ENCODE data around the gene RAD9B. TPM values are rescaled to one million over a fixed set of nuclear protein-coding genes. Genes with fewer than 3 reads are reported as not detected.
"Not testable (repeated sequence)": the region's sequence is repeated elsewhere in the genome, so short reads cannot be mapped to it uniquely, and the experiment has no call there.

RAD9B gene
- polyA plus RNA-seq, 4 donors: 1.1 to 1.3 (median 1.2) TPM

GRCh38 chr12:110520876-110521712, 19.0 kb downstream of the RAD9B start:
- DNase-seq (ENCODE audit: low read depth in 4 of 4, low spot score in 3 of 4): not testable (repeated sequence)

- no peak for DNase-seq (ENCODE audit: low read depth in 4 of 4, low spot score in 3 of 4)
Observed at GRCh38 chr12:110528277-110528839, 26.2 kb downstream of the RAD9B start.

GRCh38 chr12:110530511-110530910, 28.4 kb downstream of the RAD9B start:
- no peak for DNase-seq (ENCODE audit: low read depth in 4 of 4, low spot score in 3 of 4)

GRCh38 chr12:110531741-110532333, 29.7 kb downstream of the RAD9B start:
- no peak for DNase-seq (ENCODE audit: low read depth in 4 of 4, low spot score in 3 of 4)

- DNase-seq (ENCODE audit: low read depth in 4 of 4, low spot score in 3 of 4): no peak
Observed at GRCh38 chr12:110532644-110533043, 30.5 kb downstream of the RAD9B start.

- no peak for DNase-seq (ENCODE audit: low read depth in 4 of 4, low spot score in 3 of 4)
Observed at GRCh38 chr12:110533607-110534006, 31.5 kb downstream of the RAD9B start.

- no peak for DNase-seq (ENCODE audit: low read depth in 4 of 4, low spot score in 3 of 4)
Observed at GRCh38 chr12:110534811-110535210, 32.7 kb downstream of the RAD9B start.

- DNase-seq (ENCODE audit: low read depth in 4 of 4, low spot score in 3 of 4): no peak
Observed at GRCh38 chr12:110536834-110537604, 34.9 kb downstream of the RAD9B start.

GRCh38 chr12:110537605-110538409, 35.7 kb downstream of the RAD9B start:
- no peak for DNase-seq (ENCODE audit: low read depth in 4 of 4, low spot score in 3 of 4)

- DNase-seq (ENCODE audit: low read depth in 4 of 4, low spot score in 3 of 4): no peak
Observed at GRCh38 chr12:110538869-110539622, 36.9 kb downstream of the RAD9B start.

- DNase-seq (ENCODE audit: low read depth in 4 of 4, low spot score in 3 of 4): no peak
Observed at GRCh38 chr12:110540048-110540447, 37.9 kb downstream of the RAD9B start.

GRCh38 chr12:110543252-110543959, 41.3 kb downstream of the RAD9B start:
- peak; percentile 23 to 61 (median 44) for DNase-seq (ENCODE audit: low read depth in 4 of 4, low spot score in 3 of 4)

- DNase-seq (ENCODE audit: low read depth in 4 of 4, low spot score in 3 of 4): no peak
Observed at GRCh38 chr12:110543965-110544364, 41.8 kb downstream of the RAD9B start.

- DNase-seq (ENCODE audit: low read depth in 4 of 4, low spot score in 3 of 4): not testable (repeated sequence)
Observed at GRCh38 chr12:110545259-110545658, 43.1 kb downstream of the RAD9B start.

- no peak for DNase-seq (ENCODE audit: low read depth in 4 of 4, low spot score in 3 of 4)
Observed at GRCh38 chr12:110545812-110546211, 43.7 kb downstream of the RAD9B start.

- DNase-seq (ENCODE audit: low read depth in 4 of 4, low spot score in 3 of 4): no peak
Observed at GRCh38 chr12:110546339-110546738, 44.2 kb downstream of the RAD9B start.

- no peak for DNase-seq (ENCODE audit: low read depth in 4 of 4, low spot score in 3 of 4)
Observed at GRCh38 chr12:110547090-110547489, 45.0 kb downstream of the RAD9B start.

- no peak for DNase-seq (ENCODE audit: low read depth in 4 of 4, low spot score in 3 of 4)
Observed at GRCh38 chr12:110548678-110549077, 46.5 kb downstream of the RAD9B start.

- no peak for DNase-seq (ENCODE audit: low read depth in 4 of 4, low spot score in 3 of 4)
Observed at GRCh38 chr12:110549716-110550115, 47.6 kb downstream of the RAD9B start.
